Neuron (in vitro differentiated cells): ENCODE results near the gene KRTAP4-7.
"Not testable (repeated sequence)": the region's sequence is repeated elsewhere in the genome, so short reads cannot be mapped to it uniquely, and the experiment has no call there.

Source experiments
- H2AFZ ChIP-seq: one replicate; pipeline ENCODE4 v1.6.1; 2013; ENCODE audit warnings: low read depth, mild to moderate bottlenecking, inconsistent platforms, low read length, moderate library complexity
- H3K27me3 ChIP-seq: one replicate; pipeline ENCODE4 v1.6.1; 2013; ENCODE audit warnings: low read length; ENCODE audit not compliant: insufficient read depth
- H3K36me3 ChIP-seq: one replicate; pipeline ENCODE4 v1.6.1; 2013; ENCODE audit warnings: low read length; ENCODE audit not compliant: insufficient read depth
- H3K4me1 ChIP-seq: one replicate; pipeline ENCODE4 v1.6.1; 2013; ENCODE audit warnings: low read length; ENCODE audit not compliant: insufficient read depth
- H3K4me3 ChIP-seq: 2 replicates; pipeline ENCODE4 v1.5.1; 2013; ENCODE audit warnings: mild to moderate bottlenecking, low read length, moderate library complexity
- H3K9me3 ChIP-seq: one replicate; pipeline ENCODE4 v1.6.1; 2013; ENCODE audit warnings: low read length

KRTAP4-7 gene

DNA sequence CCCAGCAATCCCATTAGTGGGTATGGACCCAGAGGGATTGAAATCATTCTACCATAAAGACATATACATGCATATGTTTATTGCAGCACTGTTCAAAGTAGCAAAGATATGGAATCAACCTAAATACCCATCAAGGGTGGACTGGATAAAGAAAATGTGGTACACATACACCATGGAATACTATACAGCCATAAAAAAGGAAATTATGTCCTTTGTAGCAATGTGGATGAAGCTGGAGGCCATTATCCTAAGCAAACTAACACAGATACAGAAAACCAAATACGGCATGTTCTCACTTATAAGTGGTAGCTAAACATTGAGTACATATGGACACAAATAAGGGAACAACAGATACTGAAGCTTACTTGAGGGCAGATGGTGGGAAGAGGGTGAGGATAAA is 26.4 kb upstream of the KRTAP4-7 start:
- no peaks in the 10 kb centered on the region for H3K9me3 ChIP-seq
- H2AFZ ChIP-seq: no peak overlapping the region
- no peaks in the 10 kb centered on the region for H3K4me1 ChIP-seq
- H3K27me3 ChIP-seq: no peaks in the 10 kb centered on the region
- H3K36me3 ChIP-seq: no peaks in the 10 kb centered on the region
- H3K4me3 ChIP-seq: no peak overlapping the region

DNA sequence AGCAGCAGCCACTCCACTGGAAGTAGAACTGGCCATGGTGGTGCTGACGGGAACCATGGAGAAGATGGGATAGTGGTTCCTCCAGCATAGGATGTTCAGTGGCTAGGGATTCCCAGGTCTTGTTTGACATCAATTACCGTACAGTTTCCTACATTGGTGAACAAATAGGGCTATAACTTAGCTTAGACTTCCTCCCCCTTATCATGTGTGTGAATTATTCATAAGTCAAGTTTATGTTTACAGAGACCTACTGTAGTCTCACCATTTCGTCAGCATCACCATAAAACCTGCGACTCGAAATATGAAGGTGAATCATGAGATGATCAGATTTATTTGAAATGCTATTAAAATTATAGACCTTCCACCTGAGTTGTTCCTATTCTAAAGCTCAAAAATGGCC is 25.2 kb upstream of the KRTAP4-7 start:
- no peak overlapping the region for H3K4me3 ChIP-seq
- no peaks in the 10 kb centered on the region for H3K27me3 ChIP-seq
- H3K4me1 ChIP-seq: no peaks in the 10 kb centered on the region
- no peaks in the 10 kb centered on the region for H3K36me3 ChIP-seq
- no peaks in the 10 kb centered on the region for H3K9me3 ChIP-seq
- H2AFZ ChIP-seq: no peak overlapping the region

DNA sequence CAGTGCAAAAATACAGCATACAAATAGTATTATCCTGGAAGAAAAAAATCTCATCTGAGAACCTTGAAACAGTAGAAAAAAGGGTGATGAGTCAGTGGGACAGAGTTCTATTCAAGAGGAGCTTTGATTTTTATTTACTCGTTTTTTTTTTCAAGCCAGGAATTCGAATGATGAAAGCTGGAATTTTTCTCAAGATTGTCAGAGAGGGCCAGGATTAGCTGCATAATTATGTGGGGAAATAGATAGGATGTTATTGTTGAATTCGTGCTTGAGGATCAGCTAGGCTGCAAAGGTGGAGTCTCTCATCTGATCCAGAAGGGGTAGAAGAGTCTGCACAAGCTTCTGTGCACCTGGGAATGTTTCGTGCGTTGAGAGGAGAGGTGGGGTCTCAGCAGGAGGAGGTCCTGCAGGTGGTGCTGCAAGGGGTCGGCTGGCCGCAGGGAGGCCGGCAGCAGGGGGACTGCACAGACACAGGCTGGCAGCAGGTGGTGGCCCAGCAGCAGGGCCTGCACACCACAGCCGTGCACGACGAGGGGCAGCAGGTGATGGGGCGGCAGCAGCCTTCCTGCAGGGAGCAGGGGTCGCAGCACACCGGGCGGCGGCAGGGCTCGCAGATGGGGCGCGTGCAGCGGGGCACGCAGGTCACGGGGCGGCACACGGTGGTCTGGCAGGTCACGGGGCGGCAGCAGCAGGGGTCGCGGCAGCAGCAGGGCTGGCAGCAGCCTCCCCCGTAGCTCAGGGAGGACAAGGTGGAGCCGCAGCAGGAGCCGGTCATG is 24.5 kb upstream of the KRTAP4-7 start:
- H3K36me3 ChIP-seq, H3K9me3 ChIP-seq, H3K4me1 ChIP-seq, H2AFZ ChIP-seq, H3K27me3 ChIP-seq, H3K4me3 ChIP-seq: not testable (repeated sequence)

DNA sequence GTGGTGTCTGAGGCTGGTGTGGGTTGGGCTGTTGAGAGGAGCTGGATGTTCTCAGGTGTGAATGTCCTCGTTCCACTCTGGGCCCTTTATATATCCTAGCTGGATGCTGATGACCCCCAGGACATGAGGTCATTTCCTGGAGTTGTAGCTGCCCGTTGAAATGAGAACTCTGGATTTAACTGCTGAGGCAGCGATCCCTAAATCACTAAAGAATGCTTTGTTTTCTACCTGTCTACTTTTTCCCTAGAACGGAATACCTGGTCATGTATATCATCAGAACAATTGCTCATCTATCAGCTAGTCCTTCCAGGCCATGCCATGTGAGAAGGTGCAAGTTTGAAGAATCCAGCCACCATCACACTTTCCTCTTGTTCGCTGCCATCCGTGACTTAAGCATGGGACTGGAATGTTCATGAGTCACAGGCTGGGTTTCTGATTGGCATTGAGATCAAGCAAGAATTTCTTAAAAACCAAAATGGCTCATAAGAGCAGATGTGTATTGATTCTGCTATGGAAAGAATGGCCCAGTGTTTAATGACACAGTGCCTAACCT is 23.8 kb upstream of the KRTAP4-7 start, which contains the start of gene KRTAP2-3:
Gene KRTAP2-3 (minus strand): TSS at position 63 of the 553 bp plus-strand sequence. CDS start 64 bp downstream, outside the sequence.
- H3K27me3 ChIP-seq: no peaks in the 10 kb centered on the region
- H3K36me3 ChIP-seq: no peaks in the 10 kb centered on the region
- H2AFZ ChIP-seq: no peak within 1 kb of the TSS
- no peaks in the 10 kb centered on the region for H3K9me3 ChIP-seq
- H3K4me1 ChIP-seq: no peaks in the 10 kb centered on the region
- no peak within 1 kb of the TSS for H3K4me3 ChIP-seq

DNA sequence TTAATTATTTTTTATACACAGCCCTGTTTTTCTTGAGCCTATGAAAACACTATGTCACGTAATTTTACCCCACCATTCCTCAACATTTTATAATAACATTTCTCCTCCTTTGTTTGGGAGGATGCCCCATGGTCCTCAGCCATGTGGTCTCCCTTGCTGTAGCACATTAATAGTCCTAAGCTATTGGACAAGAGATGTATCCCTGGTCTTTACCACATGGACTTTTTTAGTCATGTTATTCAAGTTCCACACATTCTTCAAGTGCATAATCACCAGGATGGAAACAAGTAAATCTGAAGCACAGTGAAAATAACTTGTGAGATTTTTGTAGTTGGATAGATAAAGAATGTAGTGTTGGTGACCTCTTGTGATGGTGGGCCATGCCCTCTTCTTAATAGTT is 22.0 kb upstream of the KRTAP4-7 start:
- Histone ChIP-seq H3K4me3 (no peak overlapping the region), H3K9me3 (no peaks in the 10 kb centered on the region), H2AFZ (no peak overlapping the region), H3K27me3 (no peaks in the 10 kb centered on the region), H3K4me1 (no peaks in the 10 kb centered on the region), H3K36me3 (no peaks in the 10 kb centered on the region)

DNA sequence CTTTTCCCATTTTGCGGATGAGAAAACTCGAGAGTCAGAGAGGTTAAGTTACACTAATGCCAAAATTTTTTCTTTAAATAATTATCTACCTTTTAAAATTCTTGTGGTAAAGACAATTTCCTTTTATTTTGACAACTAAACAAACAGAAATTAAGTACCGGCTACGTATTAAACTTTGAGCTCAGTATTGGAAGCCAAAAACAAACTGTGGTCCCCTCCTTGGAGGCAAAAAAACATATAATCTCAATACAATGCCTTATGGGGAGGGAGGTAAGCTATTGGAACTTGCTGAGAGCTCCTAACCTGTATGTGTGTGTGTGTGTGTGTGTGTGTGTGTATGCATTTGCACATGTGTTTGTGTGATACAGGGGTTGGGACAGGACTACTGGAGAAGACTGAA is 20.5 kb upstream of the KRTAP4-7 start:
- Histone ChIP-seq H3K4me1 (no peaks in the 10 kb centered on the region), H3K36me3 (no peaks in the 10 kb centered on the region), H3K9me3 (no peaks in the 10 kb centered on the region), H3K4me3 (no peak overlapping the region), H2AFZ (no peak overlapping the region), H3K27me3 (no peaks in the 10 kb centered on the region)

DNA sequence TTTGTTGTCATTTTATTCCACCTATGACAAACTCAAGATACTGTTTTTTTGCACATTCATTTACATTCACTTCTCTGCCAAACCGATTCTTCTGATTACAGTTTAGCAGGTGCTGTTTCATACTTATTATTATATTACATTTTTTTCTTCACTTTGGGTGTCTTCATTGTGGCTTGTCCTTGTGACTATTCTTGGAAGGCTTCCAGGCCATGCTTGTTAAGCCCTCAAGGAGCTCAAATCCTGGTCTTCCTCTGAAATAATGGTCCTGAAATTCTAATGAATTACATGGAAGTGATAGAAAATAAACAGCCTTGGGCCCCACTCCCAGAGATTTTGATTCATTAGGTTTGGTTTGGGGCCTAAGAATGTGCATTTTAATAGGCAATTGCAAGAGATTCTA is 19.6 kb upstream of the KRTAP4-7 start:
- H2AFZ ChIP-seq: no peak overlapping the region
- no peaks in the 10 kb centered on the region for H3K36me3 ChIP-seq
- H3K9me3 ChIP-seq: no peaks in the 10 kb centered on the region
- no peaks in the 10 kb centered on the region for H3K27me3 ChIP-seq
- H3K4me1 ChIP-seq: no peaks in the 10 kb centered on the region
- no peak overlapping the region for H3K4me3 ChIP-seq

DNA sequence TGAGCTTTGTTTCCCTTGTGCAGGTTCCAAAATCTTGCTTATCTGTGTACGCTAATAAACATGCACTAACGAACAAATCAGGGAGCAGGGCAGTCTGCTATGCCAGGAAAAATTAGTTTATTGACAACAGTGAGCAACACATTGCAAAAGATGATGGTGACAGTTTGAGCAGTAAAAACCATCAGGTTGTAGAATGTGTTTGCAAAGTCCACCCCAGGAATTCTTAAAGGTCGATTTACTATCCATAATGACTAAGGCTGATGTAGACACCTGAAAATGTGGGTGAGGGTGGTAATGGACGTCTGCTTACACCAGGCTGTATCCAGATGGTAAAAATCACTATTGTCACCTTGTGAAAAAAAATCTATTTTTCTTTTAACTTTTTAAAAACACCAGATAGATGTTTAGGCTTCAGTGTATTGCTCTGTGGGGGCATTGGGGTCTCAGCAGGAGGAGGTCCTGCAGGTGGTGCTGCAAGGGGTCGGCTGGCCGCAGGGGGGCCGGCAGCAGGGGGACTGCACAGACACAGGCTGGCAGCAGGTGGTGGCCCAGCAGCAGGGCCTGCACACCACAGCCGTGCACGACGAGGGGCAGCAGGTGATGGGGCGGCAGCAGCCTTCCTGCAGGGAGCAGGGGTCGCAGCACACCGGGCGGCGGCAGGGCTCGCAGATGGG is 18.8 kb upstream of the KRTAP4-7 start:
- not testable (repeated sequence) for H3K4me3 ChIP-seq, H3K36me3 ChIP-seq, H3K9me3 ChIP-seq, H3K4me1 ChIP-seq, H2AFZ ChIP-seq, H3K27me3 ChIP-seq

DNA sequence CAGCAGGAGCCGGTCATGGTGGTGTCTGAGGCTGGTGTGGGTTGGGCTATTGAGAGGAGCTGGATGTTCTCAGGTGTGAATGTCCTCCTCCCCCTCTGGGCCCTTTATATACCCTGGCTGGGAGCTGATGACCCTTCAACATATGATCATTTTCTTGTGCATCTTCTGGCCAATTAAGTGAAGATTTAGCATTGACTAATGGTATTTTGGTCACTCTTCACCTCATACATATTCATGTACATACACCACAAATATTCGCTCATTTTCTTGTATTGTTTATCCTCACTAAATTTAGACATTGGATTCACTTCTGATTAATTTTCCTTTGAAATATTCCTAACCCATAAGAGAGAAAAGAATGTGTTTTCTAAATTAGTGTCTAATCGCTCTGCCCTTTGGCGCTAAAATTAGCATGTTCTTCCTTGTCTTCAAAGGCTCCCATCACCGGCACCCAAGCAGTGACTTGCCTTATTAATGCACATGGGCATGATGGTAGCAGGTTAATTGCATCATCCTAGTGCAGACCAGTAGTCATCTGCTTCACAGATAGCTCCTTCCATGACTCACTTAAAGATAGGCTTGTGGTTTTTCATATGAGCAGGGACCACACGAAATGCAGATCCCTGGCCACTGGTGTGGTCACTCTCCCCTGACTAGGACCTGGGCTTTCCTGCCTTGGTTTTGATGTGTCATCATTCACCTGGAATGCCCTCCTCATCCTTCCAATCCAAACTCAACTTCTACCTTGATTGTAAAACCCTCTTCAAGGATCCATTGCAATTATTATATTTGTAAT is 17.9 kb upstream of the KRTAP4-7 start, which contains the start of gene KRTAP2-4:
Gene KRTAP2-4 (minus strand): TSS at position 51 of the 796 bp plus-strand sequence. CDS start 34 bp downstream, at position 17.
- H3K4me1 ChIP-seq: no peaks in the 10 kb centered on the region
- no peak within 1 kb of the TSS for H2AFZ ChIP-seq
- H3K9me3 ChIP-seq: no peaks in the 10 kb centered on the region
- H3K4me3 ChIP-seq: no peak within 1 kb of the TSS
- no peaks in the 10 kb centered on the region for H3K27me3 ChIP-seq
- H3K36me3 ChIP-seq: no peaks in the 10 kb centered on the region

DNA sequence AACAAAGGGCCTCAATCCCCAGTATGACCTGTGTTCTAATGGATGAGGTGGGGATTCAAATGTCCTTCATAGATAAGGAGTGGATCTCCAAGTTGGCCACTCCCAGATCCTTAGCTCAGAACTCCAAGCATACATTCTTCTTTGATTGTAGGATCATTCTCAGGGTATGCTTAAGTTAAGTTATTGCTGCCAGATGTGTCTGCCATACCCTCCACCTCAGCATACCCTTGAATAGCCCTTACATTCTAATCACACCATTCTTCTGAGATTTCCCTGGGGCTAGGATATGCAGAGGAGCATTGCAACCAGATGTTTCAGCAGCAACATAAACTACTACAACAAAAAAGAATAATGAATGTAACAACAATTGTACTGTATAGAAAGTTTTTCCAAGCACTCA is 16.7 kb upstream of the KRTAP4-7 start:
- H3K4me1 ChIP-seq: no peaks in the 10 kb centered on the region
- H3K4me3 ChIP-seq: no peak overlapping the region
- no peaks in the 10 kb centered on the region for H3K9me3 ChIP-seq
- H3K27me3 ChIP-seq: no peaks in the 10 kb centered on the region
- no peak overlapping the region for H2AFZ ChIP-seq
- no peaks in the 10 kb centered on the region for H3K36me3 ChIP-seq

DNA sequence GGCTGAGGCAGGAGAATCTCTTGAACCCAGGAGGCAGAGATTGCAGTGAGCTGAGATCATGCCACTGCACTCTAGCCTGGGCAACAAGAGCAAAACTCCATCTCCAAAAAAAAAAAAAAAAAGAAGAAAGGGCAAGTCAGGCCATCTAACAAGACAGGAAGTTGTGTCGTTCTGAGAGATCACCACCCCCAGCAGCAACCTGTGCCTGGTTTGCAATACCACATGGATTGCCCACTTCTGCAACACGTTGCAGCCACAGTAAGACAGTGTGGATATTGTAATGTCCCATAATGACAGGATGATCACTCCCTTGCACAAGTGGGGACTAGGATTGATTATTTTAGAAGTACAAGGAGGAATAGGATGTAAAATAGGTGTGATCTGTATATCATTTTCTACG is 14.9 kb upstream of the KRTAP4-7 start:
- Histone ChIP-seq H3K4me1 (no peaks in the 10 kb centered on the region), H3K27me3 (no peaks in the 10 kb centered on the region), H3K9me3 (no peaks in the 10 kb centered on the region), H3K36me3 (no peaks in the 10 kb centered on the region), H2AFZ (no peak overlapping the region), H3K4me3 (no peak overlapping the region)

DNA sequence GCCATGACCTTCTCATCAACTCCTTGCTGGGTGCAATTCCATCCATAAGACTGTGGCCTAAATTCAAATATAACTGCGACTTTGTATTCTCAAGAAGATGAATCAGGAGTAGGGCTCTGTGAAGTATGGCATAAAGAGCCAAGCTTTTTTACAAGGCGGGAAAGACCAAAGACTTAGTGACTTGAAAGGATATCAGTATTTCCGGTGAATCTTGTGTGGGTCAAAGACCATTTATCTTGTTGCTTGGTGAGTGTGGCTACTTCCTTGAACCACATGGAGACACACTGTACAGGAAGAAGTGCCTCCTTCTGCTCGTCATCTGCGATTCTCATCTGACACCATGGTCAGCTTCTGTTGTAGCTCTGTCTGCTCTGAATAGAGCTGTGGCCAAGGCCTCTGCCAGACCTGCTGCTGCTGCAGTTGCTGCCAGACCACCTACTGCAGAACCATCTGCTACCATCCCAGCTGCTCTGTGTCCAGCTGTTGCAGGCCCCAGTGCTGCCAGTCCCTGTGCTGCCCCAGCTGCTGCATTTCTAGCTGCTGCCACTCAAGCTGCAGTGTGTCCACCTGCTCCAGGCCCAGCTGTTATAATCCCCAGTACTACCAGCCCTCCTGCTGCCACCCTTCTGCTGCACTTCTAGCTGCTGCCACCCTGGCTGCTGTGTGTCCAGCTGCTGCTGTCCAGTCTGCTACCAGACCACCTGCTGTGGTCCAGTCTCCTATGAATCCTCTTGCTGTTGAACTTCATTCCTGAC is 12.2 kb upstream of the KRTAP4-7 start:
- H2AFZ ChIP-seq: no peak overlapping the region
- no peaks in the 10 kb centered on the region for H3K36me3 ChIP-seq
- H3K9me3 ChIP-seq: no peaks in the 10 kb centered on the region
- no peaks in the 10 kb centered on the region for H3K4me1 ChIP-seq
- no peaks in the 10 kb centered on the region for H3K27me3 ChIP-seq
- H3K4me3 ChIP-seq: no peak overlapping the region
